Liver (tissue), 9 donors: Measurements from ENCODE around the gene PTPN23. TPM values are rescaled to one million over a fixed set of nuclear protein-coding genes. Genes with fewer than 3 reads are reported as not detected.

Experiments
- DNase-seq: peaks from one replicate; pipeline ENCODE4 v3.0.0-alpha.2; 2017; ENCODE audit warnings: low spot score
- H3K27ac ChIP-seq, 2 donors: one replicate each; pipeline ENCODE4 v1.7.0; 2013; ENCODE audit warnings: inconsistent platforms in 2 of 2, low read length in 2 of 2, control low read depth in 1 of 2, low read depth in 1 of 2, mild to moderate bottlenecking in 1 of 2
- H3K27me3 ChIP-seq, 4 donors: one replicate each; pipeline versions ENCODE4 v1.6.1 to v1.7.0; 2013; ENCODE audit warnings: low read length in 3 of 4, inconsistent platforms in 1 of 4, mild to moderate bottlenecking in 1 of 4, moderate library complexity in 1 of 4; ENCODE audit not compliant: control insufficient read depth in 4 of 4, insufficient read depth in 4 of 4
- H3K36me3 ChIP-seq, 4 donors: one replicate each; pipeline versions ENCODE4 v1.6.1 to v1.7.0; 2013; ENCODE audit warnings: low read length in 3 of 4, mild to moderate bottlenecking in 3 of 4, low read depth in 1 of 4, moderate library complexity in 1 of 4; ENCODE audit not compliant: control insufficient read depth in 4 of 4, insufficient read depth in 3 of 4
- H3K4me1 ChIP-seq, 4 donors: one replicate each; pipeline versions ENCODE4 v1.6.1 to v1.7.0; 2013; ENCODE audit warnings: low read length in 3 of 4, mild to moderate bottlenecking in 3 of 4, moderate library complexity in 1 of 4; ENCODE audit not compliant: control insufficient read depth in 4 of 4, insufficient read depth in 4 of 4
- H3K4me3 ChIP-seq, 3 donors: one replicate each; pipeline versions ENCODE4 v1.6.1 to v1.7.0; 2013; ENCODE audit warnings: low read length in 3 of 3, control low read depth in 1 of 3, low read depth in 1 of 3, mild to moderate bottlenecking in 1 of 3
- H3K9ac ChIP-seq, 2 donors: one replicate each; pipeline ENCODE4 v1.7.0; 2013; ENCODE audit warnings: low read length in 2 of 2, mild to moderate bottlenecking in 2 of 2, moderate library complexity in 2 of 2, control low read depth in 1 of 2, low read depth in 1 of 2
- H3K9me3 ChIP-seq, 4 donors: one replicate each; pipeline versions ENCODE4 v1.6.1 to v1.7.0; 2013; ENCODE audit warnings: low read length in 3 of 4; ENCODE audit not compliant: control insufficient read depth in 4 of 4
- FOXA1 ChIP-seq: IDR thresholded peaks from 2 replicates; pipeline ENCODE4 v1.6.1; 2016; ENCODE audit warnings: antibody characterized with exemption
- FOXA2 ChIP-seq: IDR thresholded peaks from 2 replicates; pipeline ENCODE4 v1.6.1; 2016; ENCODE audit warnings: antibody characterized with exemption
- GABPA ChIP-seq, 2 donors: IDR thresholded peaks in 1 of 2; conservative IDR thresholded peaks in 1 of 2; 2 replicates each; pipeline ENCODE4 v1.6.1; 2016; ENCODE audit warnings: antibody characterized with exemption in 2 of 2, mild to moderate bottlenecking in 1 of 2, moderate library complexity in 1 of 2
- HNF4G ChIP-seq: IDR thresholded peaks from 2 replicates; pipeline ENCODE4 v1.6.1; 2016; ENCODE audit warnings: antibody characterized with exemption
- JUND ChIP-seq, 2 donors: IDR thresholded peaks; 2 replicates each; pipeline ENCODE4 v1.6.1; 2016; ENCODE audit warnings: antibody characterized with exemption in 2 of 2
- NR2F2 ChIP-seq: IDR thresholded peaks from 2 replicates; pipeline ENCODE4 v1.6.1; 2016; ENCODE audit warnings: antibody characterized with exemption
- RAD21 ChIP-seq, 2 donors: IDR thresholded peaks; 2 replicates each; pipeline ENCODE4 v1.6.1; 2016; ENCODE audit warnings: antibody characterized with exemption in 2 of 2, mild to moderate bottlenecking in 2 of 2
- RXRA ChIP-seq, 2 donors: IDR thresholded peaks; 2 replicates each; pipeline ENCODE4 v1.6.1; 2017 to 2018; ENCODE audit warnings: antibody characterized with exemption in 2 of 2, mild to moderate bottlenecking in 1 of 2
- SP1 ChIP-seq: IDR thresholded peaks from 2 replicates; pipeline ENCODE4 v1.6.1; 2018; ENCODE audit warnings: antibody characterized with exemption, mild to moderate bottlenecking
- TAF1 ChIP-seq: conservative IDR thresholded peaks from 2 replicates; pipeline ENCODE4 v1.6.1; 2016; ENCODE audit warnings: antibody characterized with exemption, mild to moderate bottlenecking
- WGBS: extraction: QIAGEN DNeasy Blood & Tissue Kit; methylation state at CpG from one replicate; pipeline ENCODE4 v1.1.7; 2013; 5-methylcytosine and 5-hydroxymethylcytosine counted together
- polyA plus RNA-seq, 2 donors: library from polyadenylated mRNA; stranded (reverse) in 1 of 2; unstranded in 1 of 2; fragments of 200-250 nt in 1 of 2; fragments of >200 nt in 1 of 2; fragmentation: Nextera tagmentation in 1 of 2; extraction: Ambion mirVana in 1 of 2; gene quantifications; one replicate each; pipeline versions ENCODE4 v1.2.1 to v1.2.3, GENCODE V29; 2013 to 2015
- total RNA-seq, 2 donors: library from RNA; depleted of rRNA; stranded (reverse); fragments of >200 nt; gene quantifications; one replicate each; pipeline ENCODE4 v1.2.3, GENCODE V29; 2014
- TF ChIP-seq, protein P1 (sequence below): fragments of 150-350 bp; IDR thresholded peaks from 2 replicates; pipeline ENCODE4 v1.5.1; 2017; ENCODE audit warnings: improper control_type of control experiment, low read depth, low read length; ENCODE audit not compliant: missing input control
- TF ChIP-seq, protein P2 (sequence below): IDR thresholded peaks from 2 replicates; pipeline ENCODE4 v1.6.1; 2016; ENCODE audit warnings: antibody characterized with exemption
- TF ChIP-seq, protein P3 (sequence below): IDR thresholded peaks from 2 replicates; pipeline ENCODE4 v1.6.1; 2016; ENCODE audit warnings: antibody characterized with exemption, mild to moderate bottlenecking
- TF ChIP-seq, protein P4 (sequence below): IDR thresholded peaks from 2 replicates; pipeline ENCODE4 v1.6.1; 2016; ENCODE audit warnings: antibody characterized with exemption
- donor health status: healthy.
- donor health status: healthy.
- donor health status: healthy.
- donor health status: healthy.
- donor health status: healthy.

Gene PTPN23
- total and polyA plus RNA-seq, 4 donors, result 3.8 to 84.4 (median 11.5) TPM

DNA sequence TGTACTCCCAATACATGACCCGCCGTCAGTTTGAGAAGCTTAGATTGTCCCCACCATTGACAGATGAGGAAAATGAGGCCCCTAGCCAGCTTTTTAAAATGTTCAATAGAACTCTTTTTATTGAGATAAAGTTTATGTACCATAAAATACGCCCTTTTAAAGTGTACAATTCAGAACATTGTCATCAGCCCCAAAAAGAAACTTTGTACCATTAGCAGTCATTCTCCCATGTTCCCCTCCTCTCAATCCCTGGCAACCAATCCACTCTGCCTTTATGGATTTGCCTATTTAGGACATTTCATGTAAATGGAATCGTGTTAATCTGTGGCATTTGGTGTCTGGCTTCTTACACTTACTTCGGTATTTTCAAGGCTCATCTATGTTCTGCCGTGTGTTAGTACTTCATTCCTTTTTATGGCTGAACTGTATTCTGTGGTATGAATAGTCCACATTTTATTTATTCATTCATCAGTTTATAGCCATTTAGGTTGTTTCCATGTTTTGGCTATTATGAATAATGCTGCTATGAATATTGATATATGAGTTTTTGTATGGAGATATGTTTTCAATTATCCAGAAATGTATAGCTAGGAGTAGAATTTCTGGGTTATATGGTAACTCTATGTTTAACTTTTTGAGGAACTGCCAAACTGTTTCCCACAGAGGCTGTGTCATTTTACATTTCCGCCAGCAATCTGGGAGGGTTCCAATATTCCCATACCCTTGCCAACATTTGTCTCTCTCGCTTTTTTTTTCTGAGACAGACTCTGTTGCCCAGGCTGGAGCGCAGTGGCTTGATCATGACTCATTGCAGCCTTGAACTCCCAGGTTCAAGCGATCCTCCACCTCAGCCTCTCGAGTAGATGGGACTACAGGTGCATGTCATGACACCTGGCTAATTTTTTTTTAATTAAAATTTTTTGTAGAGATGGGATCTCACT, 15.3 kb upstream of the PTPN23 start:
- no peak overlapping the region for H3K9ac ChIP-seq
- TF ChIP-seq FOXA1 (no peak), RXRA (IDR thresholded peaks at IDR 0.05) (no peak), NR2F2 (no peak), GABPA (IDR thresholded peaks at IDR 0.05 in 1 of 2, conservative IDR thresholded peaks at IDR 0.05 in 1 of 2) (no peak), TAF1 (no peak), SP1 (no peak)
- TF ChIP-seq, protein P1, sequence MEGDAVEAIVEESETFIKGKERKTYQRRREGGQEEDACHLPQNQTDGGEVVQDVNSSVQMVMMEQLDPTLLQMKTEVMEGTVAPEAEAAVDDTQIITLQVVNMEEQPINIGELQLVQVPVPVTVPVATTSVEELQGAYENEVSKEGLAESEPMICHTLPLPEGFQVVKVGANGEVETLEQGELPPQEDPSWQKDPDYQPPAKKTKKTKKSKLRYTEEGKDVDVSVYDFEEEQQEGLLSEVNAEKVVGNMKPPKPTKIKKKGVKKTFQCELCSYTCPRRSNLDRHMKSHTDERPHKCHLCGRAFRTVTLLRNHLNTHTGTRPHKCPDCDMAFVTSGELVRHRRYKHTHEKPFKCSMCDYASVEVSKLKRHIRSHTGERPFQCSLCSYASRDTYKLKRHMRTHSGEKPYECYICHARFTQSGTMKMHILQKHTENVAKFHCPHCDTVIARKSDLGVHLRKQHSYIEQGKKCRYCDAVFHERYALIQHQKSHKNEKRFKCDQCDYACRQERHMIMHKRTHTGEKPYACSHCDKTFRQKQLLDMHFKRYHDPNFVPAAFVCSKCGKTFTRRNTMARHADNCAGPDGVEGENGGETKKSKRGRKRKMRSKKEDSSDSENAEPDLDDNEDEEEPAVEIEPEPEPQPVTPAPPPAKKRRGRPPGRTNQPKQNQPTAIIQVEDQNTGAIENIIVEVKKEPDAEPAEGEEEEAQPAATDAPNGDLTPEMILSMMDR, result no peak
- H3K4me3 ChIP-seq, result no peak overlapping the region
- peaks cover 0 to 3% (median 0%) of the 10 kb centered on the region in 4 donors for H3K4me1 ChIP-seq
- H3K9me3 ChIP-seq, result no peaks in the 10 kb centered on the region
- no peaks in the 10 kb centered on the region for H3K27me3 ChIP-seq
- no peak for DNase-seq
- no peaks in the 10 kb centered on the region for H3K36me3 ChIP-seq
- H3K27ac ChIP-seq, result no peak overlapping the region
- WGBS, result 73% methylated on average over 11 of the region's 11 CpGs

DNA sequence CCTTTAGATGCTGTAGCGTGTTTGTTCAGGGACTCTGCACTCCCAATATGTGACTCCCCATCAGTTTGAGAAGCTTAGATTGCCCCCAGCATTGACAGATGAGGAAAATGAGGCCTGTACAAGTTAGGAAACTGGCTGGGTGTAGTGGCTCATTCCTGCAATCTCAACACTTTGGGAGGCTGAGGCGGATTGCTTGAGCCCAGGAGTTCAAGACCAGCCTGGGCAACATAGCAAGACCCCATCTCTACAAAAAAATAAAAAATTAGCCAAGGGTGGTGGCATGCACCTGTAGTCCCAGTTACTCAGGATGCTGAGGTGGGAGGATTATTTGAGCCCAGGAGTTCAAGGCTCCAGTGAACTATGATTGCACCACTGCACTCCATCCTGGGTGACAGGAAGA, 14.0 kb upstream of the PTPN23 start:
- Histone ChIP-seq H3K27ac (no peak overlapping the region), H3K9ac (no peak overlapping the region), H3K9me3 (no peaks in the 10 kb centered on the region), H3K36me3 (no peaks in the 10 kb centered on the region), H3K27me3 (no peaks in the 10 kb centered on the region), H3K4me3 (no peak overlapping the region), H3K4me1 (peaks cover 0 to 3% (median 0%) of the 10 kb centered on the region in 4 donors)
- DNase-seq, result no peak
- WGBS, result 94% methylated on average over 2 of the region's 2 CpGs
- TF ChIP-seq, protein P2, sequence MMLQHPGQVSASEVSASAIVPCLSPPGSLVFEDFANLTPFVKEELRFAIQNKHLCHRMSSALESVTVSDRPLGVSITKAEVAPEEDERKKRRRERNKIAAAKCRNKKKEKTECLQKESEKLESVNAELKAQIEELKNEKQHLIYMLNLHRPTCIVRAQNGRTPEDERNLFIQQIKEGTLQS, result no peak
- TF ChIP-seq RXRA (IDR thresholded peaks at IDR 0.05), result no peak
- TF ChIP-seq HNF4G, result no peak
- no peak for TF ChIP-seq FOXA1
- no peak for TF ChIP-seq FOXA2
- TF ChIP-seq, protein P3, sequence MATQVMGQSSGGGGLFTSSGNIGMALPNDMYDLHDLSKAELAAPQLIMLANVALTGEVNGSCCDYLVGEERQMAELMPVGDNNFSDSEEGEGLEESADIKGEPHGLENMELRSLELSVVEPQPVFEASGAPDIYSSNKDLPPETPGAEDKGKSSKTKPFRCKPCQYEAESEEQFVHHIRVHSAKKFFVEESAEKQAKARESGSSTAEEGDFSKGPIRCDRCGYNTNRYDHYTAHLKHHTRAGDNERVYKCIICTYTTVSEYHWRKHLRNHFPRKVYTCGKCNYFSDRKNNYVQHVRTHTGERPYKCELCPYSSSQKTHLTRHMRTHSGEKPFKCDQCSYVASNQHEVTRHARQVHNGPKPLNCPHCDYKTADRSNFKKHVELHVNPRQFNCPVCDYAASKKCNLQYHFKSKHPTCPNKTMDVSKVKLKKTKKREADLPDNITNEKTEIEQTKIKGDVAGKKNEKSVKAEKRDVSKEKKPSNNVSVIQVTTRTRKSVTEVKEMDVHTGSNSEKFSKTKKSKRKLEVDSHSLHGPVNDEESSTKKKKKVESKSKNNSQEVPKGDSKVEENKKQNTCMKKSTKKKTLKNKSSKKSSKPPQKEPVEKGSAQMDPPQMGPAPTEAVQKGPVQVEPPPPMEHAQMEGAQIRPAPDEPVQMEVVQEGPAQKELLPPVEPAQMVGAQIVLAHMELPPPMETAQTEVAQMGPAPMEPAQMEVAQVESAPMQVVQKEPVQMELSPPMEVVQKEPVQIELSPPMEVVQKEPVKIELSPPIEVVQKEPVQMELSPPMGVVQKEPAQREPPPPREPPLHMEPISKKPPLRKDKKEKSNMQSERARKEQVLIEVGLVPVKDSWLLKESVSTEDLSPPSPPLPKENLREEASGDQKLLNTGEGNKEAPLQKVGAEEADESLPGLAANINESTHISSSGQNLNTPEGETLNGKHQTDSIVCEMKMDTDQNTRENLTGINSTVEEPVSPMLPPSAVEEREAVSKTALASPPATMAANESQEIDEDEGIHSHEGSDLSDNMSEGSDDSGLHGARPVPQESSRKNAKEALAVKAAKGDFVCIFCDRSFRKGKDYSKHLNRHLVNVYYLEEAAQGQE, result no peak
- no peak for TF ChIP-seq RAD21 (IDR thresholded peaks at IDR 0.05)
- no peak for TF ChIP-seq GABPA (IDR thresholded peaks at IDR 0.05 in 1 of 2, conservative IDR thresholded peaks at IDR 0.05 in 1 of 2)
- TF ChIP-seq, protein P4, sequence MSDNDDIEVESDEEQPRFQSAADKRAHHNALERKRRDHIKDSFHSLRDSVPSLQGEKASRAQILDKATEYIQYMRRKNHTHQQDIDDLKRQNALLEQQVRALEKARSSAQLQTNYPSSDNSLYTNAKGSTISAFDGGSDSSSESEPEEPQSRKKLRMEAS, result no peak
- TF ChIP-seq JUND (IDR thresholded peaks at IDR 0.05), result no peak
